Endothelial cell of umbilical vein (primary cell): ENCODE measurements around the gene FLNB. TPM values are rescaled to one million over a fixed set of nuclear protein-coding genes. Genes with fewer than 3 reads are reported as not detected.
A peak's percentile ranks its signal among the peaks of the same experiment; 100 is the strongest.

Experiments
- BruUV-seq: library from RNA; stranded (reverse); fragments of 400-500 nt; replicated peaks from 2 replicates; lab custom pipeline; 2021; lab: Mats Ljungman, UMichigan
- CTCF ChIA-PET: fragments of 300-600, 350-600 bp; sonication (Branson Sonifier 250); formaldehyde crosslinking; loops from one replicate; lab custom pipeline; 2021; ENCODE audit warnings: antibody characterized with exemption, inconsistent platforms; lab: Charles Lee
- POLR2A ChIA-PET: fragments of 300-600, 350-600 bp; sonication (Branson Sonifier 250); formaldehyde crosslinking; loops from one replicate; lab custom pipeline; 2021; ENCODE audit warnings: antibody characterized with exemption, inconsistent platforms; lab: Charles Lee
- DNase-seq: peaks from one replicate; pipeline ENCODE4 v3.0.0-alpha.2; 2011; ENCODE audit warnings: low read depth, low spot score
- FAIRE-seq: peaks from 2 replicates; lab custom pipeline; 2011; peaks lifted over from hg19 to GRCh38; lab: Jason Lieb, UNC
- H2AFZ ChIP-seq: 2 replicates; pipeline ENCODE4 v1.6.0; 2012; ENCODE audit warnings: low read depth, low read length, control low read depth, inconsistent platforms
- H3K27ac ChIP-seq: 2 replicates; pipeline ENCODE4 v1.5.1; 2011; ENCODE audit warnings: low read depth, mild to moderate bottlenecking, control low read depth, low read length, moderate library complexity; ENCODE audit not compliant: insufficient read depth
- H3K27me3 ChIP-seq, 2 experiments: 2 replicates each; pipeline versions ENCODE4 v1.6.0 to v1.6.1; 2011; ENCODE audit warnings: low read length in 2 of 2, mixed read lengths in 1 of 2; ENCODE audit not compliant: control insufficient read depth in 2 of 2, insufficient read depth in 2 of 2
- H3K36me3 ChIP-seq, 2 experiments: 2 replicates in 1 of 2; 3 replicates in 1 of 2; pipeline ENCODE4 v1.5.1; 2011; ENCODE audit warnings: low read length in 2 of 2, mild to moderate bottlenecking in 1 of 2, moderate library complexity in 1 of 2; ENCODE audit not compliant: control insufficient read depth in 2 of 2, insufficient read depth in 2 of 2; ENCODE audit errors: extremely low read depth in 1 of 2
- H3K4me1 ChIP-seq: 3 replicates; pipeline ENCODE4 v1.5.1; 2011; ENCODE audit warnings: mild to moderate bottlenecking, low read length; ENCODE audit not compliant: control insufficient read depth, insufficient read depth; ENCODE audit errors: extremely low read depth
- H3K4me2 ChIP-seq: 2 replicates; pipeline ENCODE4 v1.6.1; 2011; ENCODE audit warnings: low read length, control low read depth, mixed read lengths; ENCODE audit not compliant: insufficient read depth
- H3K4me3 ChIP-seq, 3 experiments: fragments of 200-600 bp in 1 of 3; sonication (generic), shearing (Covaris generic) in 1 of 3; replicated peaks in 1 of 3; 2 replicates each; pipeline ENCODE4 v1.5.1; 2011 to 2016; ENCODE audit warnings: control low read depth in 3 of 3, low read length in 3 of 3, mild to moderate bottlenecking in 2 of 3, inconsistent platforms in 1 of 3, low read depth in 1 of 3, moderate library complexity in 1 of 3; ENCODE audit not compliant: insufficient read depth in 1 of 3
- H3K79me2 ChIP-seq: 2 replicates; pipeline ENCODE4 v1.6.0; 2012; ENCODE audit warnings: low read length, inconsistent platforms; ENCODE audit not compliant: control insufficient read depth, insufficient read depth
- H3K9ac ChIP-seq: replicated peaks from 2 replicates; pipeline ENCODE3; 2011; ENCODE audit warnings: low read length, control low read depth; ENCODE audit not compliant: insufficient read depth; ENCODE audit errors: extremely low read depth
- H3K9me1 ChIP-seq: replicated peaks from 3 replicates; pipeline ENCODE4 v1.6.0; 2011; ENCODE audit warnings: mild to moderate bottlenecking, low read length; ENCODE audit not compliant: control insufficient read depth, insufficient read depth; ENCODE audit errors: extremely low read depth
- H3K9me3 ChIP-seq: replicated peaks from 2 replicates; pipeline ENCODE4 v1.5.1; 2012; ENCODE audit warnings: low read length, inconsistent platforms; ENCODE audit not compliant: control insufficient read depth, insufficient read depth
- H4K20me1 ChIP-seq: replicated peaks from 2 replicates; pipeline ENCODE3; 2011; ENCODE audit warnings: mild to moderate bottlenecking, low read length; ENCODE audit not compliant: control insufficient read depth, insufficient read depth; ENCODE audit errors: extremely low read depth
- CTCF ChIP-seq, 2 donors: IDR thresholded peaks; 1 replicate in 1 of 2; 2 replicates in 1 of 2; pipeline ENCODE4 v1.5.1; 2011; ENCODE audit warnings: low read length in 2 of 2, mild to moderate bottlenecking in 2 of 2, moderate library complexity in 2 of 2, control low read depth in 1 of 2, inconsistent platforms in 1 of 2, low read depth in 1 of 2; ENCODE audit not compliant: insufficient read depth in 1 of 2; ENCODE audit errors: extremely low read depth in 1 of 2
- EZH2 ChIP-seq: IDR thresholded peaks from 2 replicates; pipeline ENCODE4 v1.6.1; 2012; ENCODE audit warnings: borderline replicate concordance, low read depth, mild to moderate bottlenecking, moderate library complexity, low read length, inconsistent platforms; ENCODE audit not compliant: severe bottlenecking
- FOS ChIP-seq: IDR thresholded peaks from 2 replicates; pipeline ENCODE4 v1.6.1; 2011; ENCODE audit warnings: mild to moderate bottlenecking, low read length, moderate library complexity, borderline replicate concordance; ENCODE audit not compliant: insufficient read depth
- GATA2 ChIP-seq: IDR thresholded peaks from 2 replicates; pipeline ENCODE4 v1.7.0; 2011; ENCODE audit warnings: low read depth, mild to moderate bottlenecking, moderate library complexity, mixed read lengths, low read length; ENCODE audit not compliant: insufficient read length, insufficient read depth
- JUN ChIP-seq: IDR thresholded peaks from 2 replicates; pipeline ENCODE4 v1.6.1; 2011; ENCODE audit warnings: borderline replicate concordance, low read depth; ENCODE audit not compliant: insufficient read length, insufficient read depth
- MAX ChIP-seq: IDR thresholded peaks from 2 replicates; pipeline ENCODE4 v1.6.1; 2011; ENCODE audit not compliant: insufficient read depth, insufficient read length
- MYC ChIP-seq: IDR thresholded peaks from one replicate; pipeline ENCODE4 v1.6.1; 2011; ENCODE audit warnings: mild to moderate bottlenecking, low read depth, low read length
- POLR2A ChIP-seq: IDR thresholded peaks from 2 replicates; pipeline ENCODE4 v1.6.1; 2012; ENCODE audit warnings: low read depth, mild to moderate bottlenecking, control low read depth, low read length
- POLR2AphosphoS5 ChIP-seq: IDR thresholded peaks from 2 replicates; pipeline ENCODE4 v1.6.1; 2012; ENCODE audit warnings: low read depth, mild to moderate bottlenecking, control low read depth, low read length, moderate library complexity; ENCODE audit not compliant: insufficient read depth
- dilution Hi-C: fragments of 300-500 bp; cut with MboI; formaldehyde crosslinking; loops from one replicate; pipeline ENCODE4 v1.15.0; 2019; ENCODE audit warnings: low sequenced_read_pairs; ENCODE audit not compliant: extremely low pct_ligation_motif_present
- intact Hi-C: fragments of 100-400 bp; cut with micrococcal nuclease; formaldehyde crosslinking; loops from one replicate; pipeline ENCODE4 v1.10.0; 2022
- polyA plus RNA-seq, 4 experiments: library from polyadenylated mRNA; depleted of rRNA in 3 of 4; stranded (reverse) in 3 of 4; unstranded in 1 of 4; fragments of >200 nt; gene quantifications; 2 replicates each; pipeline versions ENCODE4 v1.2.1 to v1.2.3, GENCODE V29; 2011 to 2012; ENCODE audit warnings: missing spikeins in 1 of 4
- total RNA-seq: library from RNA; stranded (reverse); gene quantifications from 2 replicates; pipeline ENCODE4 v1.2.3, GENCODE V29; 2021

FLNB gene
- total and polyA plus RNA-seq, 2 donors (not counting 3 experiments of a cell fraction or from before 2014, with no cell fraction given) = 479 to 670 TPM

DNA sequence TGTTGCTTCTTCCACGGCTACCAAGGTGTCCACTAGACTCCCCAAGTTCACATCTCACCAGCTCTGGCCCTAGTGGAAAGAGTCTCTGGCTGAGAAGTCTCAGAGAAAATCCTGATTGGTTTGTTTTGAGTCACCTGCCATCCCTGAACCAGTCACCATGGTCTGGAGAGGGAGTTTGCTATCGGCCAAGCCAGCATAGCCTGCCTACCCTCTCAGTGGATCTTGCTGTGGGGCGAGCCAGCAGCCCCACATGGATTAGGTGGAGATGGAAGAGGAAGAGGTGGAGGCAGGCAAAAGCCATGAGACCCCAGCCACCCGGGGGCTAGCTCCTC, 48.1 kb upstream of the FLNB start:
- H3K4me1 ChIP-seq = peaks cover 27% of the 10 kb centered on the region
- intact Hi-C loops (no loop called here), dilution Hi-C loops (no loop called here)
- H3K4me3 ChIP-seq = no peak overlapping the region
- DNase-seq = no peak
- H3K9me3 ChIP-seq = no peaks in the 10 kb centered on the region
- H3K27ac ChIP-seq = no peak overlapping the region
- H3K9ac ChIP-seq = no peak overlapping the region
- no peaks in the 10 kb centered on the region for H3K79me2 ChIP-seq
- no peaks in the 10 kb centered on the region for H3K36me3 ChIP-seq
- H4K20me1 ChIP-seq = no peaks in the 10 kb centered on the region
- CTCF ChIA-PET = interaction anchor here (1.3 kb wide), 1 partner anchor 8 kb away, joined by 4 read pairs; no protein-coding TSS in a partner anchor
- H3K27me3 ChIP-seq = no peaks in the 10 kb centered on the region
- POLR2A ChIA-PET = no interaction called here
- H3K4me2 ChIP-seq = no peak overlapping the region
- peak overlapping the region; percentile 84 for H2AFZ ChIP-seq
- TSS peak; percentile 95 for BruUV-seq
- TF ChIP-seq POLR2AphosphoS5 (no peak), GATA2 (no peak), EZH2 (no peak), JUN (no peak), POLR2A (no peak), FOS (no peak), CTCF (IDR thresholded peaks at IDR 0.05; ENCODE audit: extremely low read depth in 1 of 2, insufficient read depth in 1 of 2, low read depth in 1 of 2, low read length in 2 of 2) (no peak), MAX (no peak), MYC (no peak)
- H3K9me1 ChIP-seq = no peaks in the 10 kb centered on the region
- no peak for FAIRE-seq
